HEK293 (cell line): ENCODE results near the gene ATP13A2.
A peak's percentile ranks its signal among the peaks of the same experiment; 100 is the strongest.

Experiments
- BCL11A ChIP-seq: fragments of 450-650 bp; formaldehyde crosslinking; IDR thresholded peaks from 2 replicates; pipeline ENCODE4 v1.5.1; 2016; ENCODE audit warnings: low read depth, missing biosample characterization, missing genetic modification characterization
- FEZF1 ChIP-seq: fragments of 450-650 bp; formaldehyde crosslinking; IDR thresholded peaks from 2 replicates; pipeline ENCODE4 v1.5.1; 2016; ENCODE audit warnings: missing biosample characterization, missing genetic modification characterization
- GFI1B ChIP-seq: fragments of 450-650 bp; formaldehyde crosslinking; IDR thresholded peaks from 2 replicates; pipeline ENCODE4 v1.5.1; 2016; ENCODE audit warnings: missing biosample characterization, missing genetic modification characterization
- GLIS1 ChIP-seq: fragments of 450-650 bp; formaldehyde crosslinking; IDR thresholded peaks from 2 replicates; pipeline ENCODE4 v1.5.1; 2016; ENCODE audit warnings: missing biosample characterization, missing genetic modification characterization
- KLF16 ChIP-seq: fragments of 450-650 bp; formaldehyde crosslinking; IDR thresholded peaks from 2 replicates; pipeline ENCODE4 v1.5.1; 2017; ENCODE audit warnings: missing biosample characterization, missing genetic modification characterization
- KLF8 ChIP-seq: fragments of 450-650 bp; formaldehyde crosslinking; IDR thresholded peaks from 2 replicates; pipeline ENCODE4 v1.5.1; 2016; ENCODE audit warnings: missing biosample characterization, missing genetic modification characterization
- RBAK ChIP-seq: fragments of 450-650 bp; formaldehyde crosslinking; IDR thresholded peaks from 2 replicates; pipeline ENCODE4 v1.5.1; 2016; ENCODE audit warnings: missing biosample characterization, missing genetic modification characterization
- SCRT1 ChIP-seq: fragments of 450-650 bp; formaldehyde crosslinking; IDR thresholded peaks from 2 replicates; pipeline ENCODE4 v1.5.1; 2016; ENCODE audit warnings: missing biosample characterization, missing genetic modification characterization, borderline replicate concordance
- ZBTB44 ChIP-seq: fragments of 450-650 bp; IDR thresholded peaks from 2 replicates; pipeline ENCODE4 v1.5.1; 2018; ENCODE audit warnings: missing biosample characterization, mild to moderate bottlenecking, missing genetic modification characterization
- ZBTB48 ChIP-seq: fragments of 450-650 bp; formaldehyde crosslinking; IDR thresholded peaks from 2 replicates; pipeline ENCODE4 v1.5.1; 2016; ENCODE audit warnings: missing biosample characterization, missing genetic modification characterization
- ZFHX2 ChIP-seq: fragments of 450-650 bp; formaldehyde crosslinking; conservative IDR thresholded peaks from 2 replicates; pipeline ENCODE4 v1.5.1; 2016; ENCODE audit warnings: missing biosample characterization, missing genetic modification characterization
- ZIC2 ChIP-seq: fragments of 450-650 bp; formaldehyde crosslinking; IDR thresholded peaks from 2 replicates; pipeline ENCODE4 v1.5.1; 2016; ENCODE audit warnings: missing biosample characterization, missing genetic modification characterization
- ZNF112 ChIP-seq: fragments of 450-650 bp; formaldehyde crosslinking; IDR thresholded peaks from 2 replicates; pipeline ENCODE4 v1.5.0; 2017; ENCODE audit warnings: missing biosample characterization, missing genetic modification characterization
- ZNF16 ChIP-seq: fragments of 450-650 bp; formaldehyde crosslinking; IDR thresholded peaks from 2 replicates; pipeline ENCODE4 v1.5.1; 2016; ENCODE audit warnings: low read depth, missing biosample characterization, missing genetic modification characterization
- ZNF24 ChIP-seq: fragments of 450-650 bp; formaldehyde crosslinking; IDR thresholded peaks from 2 replicates; pipeline ENCODE4 v1.5.1; 2016; ENCODE audit warnings: missing biosample characterization, missing genetic modification characterization
- ZNF248 ChIP-seq: fragments of 450-650 bp; formaldehyde crosslinking; IDR thresholded peaks from 2 replicates; pipeline ENCODE4 v1.5.1; 2017; ENCODE audit warnings: missing biosample characterization, missing genetic modification characterization
- ZNF292 ChIP-seq: fragments of 450-650 bp; formaldehyde crosslinking; IDR thresholded peaks from 2 replicates; pipeline ENCODE4 v1.5.1; 2016; ENCODE audit warnings: low read depth, missing biosample characterization, missing genetic modification characterization, borderline replicate concordance
- ZNF350 ChIP-seq: fragments of 450-650 bp; formaldehyde crosslinking; IDR thresholded peaks from 2 replicates; pipeline ENCODE4 v1.5.0; 2017; ENCODE audit warnings: missing biosample characterization, mild to moderate bottlenecking, missing genetic modification characterization
- ZNF37A ChIP-seq: fragments of 450-650 bp; IDR thresholded peaks from 2 replicates; pipeline ENCODE4 v1.5.1; 2018; ENCODE audit warnings: missing biosample characterization, missing genetic modification characterization
- ZNF610 ChIP-seq: fragments of 450-650 bp; formaldehyde crosslinking; IDR thresholded peaks from 2 replicates; pipeline ENCODE4 v1.5.1; 2016; ENCODE audit warnings: missing biosample characterization, missing genetic modification characterization, borderline replicate concordance
- ZNF660 ChIP-seq: fragments of 450-650 bp; IDR thresholded peaks from 2 replicates; pipeline ENCODE4 v1.5.1; 2018; ENCODE audit warnings: missing biosample characterization, mild to moderate bottlenecking, missing genetic modification characterization
- ZNF707 ChIP-seq: fragments of 450-650 bp; formaldehyde crosslinking; IDR thresholded peaks from 2 replicates; pipeline ENCODE4 v1.5.1; 2016; ENCODE audit warnings: missing biosample characterization, missing genetic modification characterization
- ZNF747 ChIP-seq: fragments of 450-650 bp; formaldehyde crosslinking; IDR thresholded peaks from 2 replicates; pipeline ENCODE4 v1.5.1; 2016; ENCODE audit warnings: missing biosample characterization, missing genetic modification characterization
- ZNF76 ChIP-seq: fragments of 450-650 bp; formaldehyde crosslinking; IDR thresholded peaks from 2 replicates; pipeline ENCODE4; 2016; ENCODE audit warnings: low read depth, missing biosample characterization, missing genetic modification characterization, borderline replicate concordance
- ZNF791 ChIP-seq: fragments of 450-650 bp; formaldehyde crosslinking; IDR thresholded peaks from 2 replicates; pipeline ENCODE4 v1.5.1; 2016; ENCODE audit warnings: missing biosample characterization, missing genetic modification characterization
- TF ChIP-seq, protein P1 (sequence below): fragments of 450-650 bp; formaldehyde crosslinking; conservative IDR thresholded peaks from 2 replicates; pipeline ENCODE4 v1.5.1; 2016; ENCODE audit warnings: low read depth, missing biosample characterization, missing genetic modification characterization
- TF ChIP-seq, protein P2 (sequence below): fragments of 450-650 bp; formaldehyde crosslinking; IDR thresholded peaks from 2 replicates; pipeline ENCODE4 v1.5.1; 2017; ENCODE audit warnings: missing biosample characterization, missing genetic modification characterization
- TF ChIP-seq, protein P3 (sequence below): fragments of 450-650 bp; formaldehyde crosslinking; IDR thresholded peaks from 2 replicates; pipeline ENCODE4 v1.5.1; 2016; ENCODE audit warnings: missing biosample characterization, missing genetic modification characterization, low read depth
- TF ChIP-seq, protein P4 (sequence below): fragments of 450-650 bp; formaldehyde crosslinking; IDR thresholded peaks from 2 replicates; pipeline ENCODE4 v1.5.1; 2016; ENCODE audit warnings: missing biosample characterization, missing genetic modification characterization, low read depth

The ATP13A2 gene

GRCh38 chr1:17011439-17012307 is at the start of gene ATP13A2 (continued):
- TF ChIP-seq ZNF248 (tag by site-specific recombination): no peak
- no peak for TF ChIP-seq ZNF16
- no peak for TF ChIP-seq ZNF707
- peak; percentile 67; the same call in 1 of the 2 replicates for TF ChIP-seq SCRT1 (tag by site-specific recombination)
- peak; percentile 94 for TF ChIP-seq ZBTB48
- TF ChIP-seq BCL11A (tag by site-specific recombination): no peak
- peak; percentile 24; the same call in 1 of the 2 replicates for TF ChIP-seq GLIS1 (tag by site-specific recombination)
- TF ChIP-seq ZNF37A (tag by site-specific recombination): no peak
- TF ChIP-seq ZNF350: no peak
- peak; percentile 17; the same call in 1 of the 2 replicates for TF ChIP-seq ZIC2 (tag by site-specific recombination)
- no peak for TF ChIP-seq ZNF610 (tag by site-specific recombination)
- TF ChIP-seq, protein P1, sequence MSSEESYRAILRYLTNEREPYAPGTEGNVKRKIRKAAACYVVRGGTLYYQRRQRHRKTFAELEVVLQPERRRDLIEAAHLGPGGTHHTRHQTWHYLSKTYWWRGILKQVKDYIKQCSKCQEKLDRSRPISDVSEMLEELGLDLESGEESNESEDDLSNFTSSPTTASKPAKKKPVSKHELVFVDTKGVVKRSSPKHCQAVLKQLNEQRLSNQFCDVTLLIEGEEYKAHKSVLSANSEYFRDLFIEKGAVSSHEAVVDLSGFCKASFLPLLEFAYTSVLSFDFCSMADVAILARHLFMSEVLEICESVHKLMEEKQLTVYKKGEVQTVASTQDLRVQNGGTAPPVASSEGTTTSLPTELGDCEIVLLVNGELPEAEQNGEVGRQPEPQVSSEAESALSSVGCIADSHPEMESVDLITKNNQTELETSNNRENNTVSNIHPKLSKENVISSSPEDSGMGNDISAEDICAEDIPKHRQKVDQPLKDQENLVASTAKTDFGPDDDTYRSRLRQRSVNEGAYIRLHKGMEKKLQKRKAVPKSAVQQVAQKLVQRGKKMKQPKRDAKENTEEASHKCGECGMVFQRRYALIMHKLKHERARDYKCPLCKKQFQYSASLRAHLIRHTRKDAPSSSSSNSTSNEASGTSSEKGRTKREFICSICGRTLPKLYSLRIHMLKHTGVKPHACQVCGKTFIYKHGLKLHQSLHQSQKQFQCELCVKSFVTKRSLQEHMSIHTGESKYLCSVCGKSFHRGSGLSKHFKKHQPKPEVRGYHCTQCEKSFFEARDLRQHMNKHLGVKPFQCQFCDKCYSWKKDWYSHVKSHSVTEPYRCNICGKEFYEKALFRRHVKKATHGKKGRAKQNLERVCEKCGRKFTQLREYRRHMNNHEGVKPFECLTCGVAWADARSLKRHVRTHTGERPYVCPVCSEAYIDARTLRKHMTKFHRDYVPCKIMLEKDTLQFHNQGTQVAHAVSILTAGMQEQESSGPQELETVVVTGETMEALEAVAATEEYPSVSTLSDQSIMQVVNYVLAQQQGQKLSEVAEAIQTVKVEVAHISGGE (tag by site-specific recombination): no peak
- no peak for TF ChIP-seq ZNF24 (tag by site-specific recombination)
- no peak for TF ChIP-seq ZNF791 (tag by site-specific recombination)
- TF ChIP-seq, protein P2, sequence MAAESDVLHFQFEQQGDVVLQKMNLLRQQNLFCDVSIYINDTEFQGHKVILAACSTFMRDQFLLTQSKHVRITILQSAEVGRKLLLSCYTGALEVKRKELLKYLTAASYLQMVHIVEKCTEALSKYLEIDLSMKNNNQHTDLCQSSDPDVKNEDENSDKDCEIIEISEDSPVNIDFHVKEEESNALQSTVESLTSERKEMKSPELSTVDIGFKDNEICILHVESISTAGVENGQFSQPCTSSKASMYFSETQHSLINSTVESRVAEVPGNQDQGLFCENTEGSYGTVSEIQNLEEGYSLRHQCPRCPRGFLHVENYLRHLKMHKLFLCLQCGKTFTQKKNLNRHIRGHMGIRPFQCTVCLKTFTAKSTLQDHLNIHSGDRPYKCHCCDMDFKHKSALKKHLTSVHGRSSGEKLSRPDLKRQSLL (tag by site-specific recombination): 0 out of 2 replicates have a peak, but pooled peaks have one; percentile 17
- TF ChIP-seq ZNF747 (tag by site-specific recombination): no peak
- peak; percentile 89 for TF ChIP-seq ZNF76 (tag by site-specific recombination)
- TF ChIP-seq ZNF112 (tag by site-specific recombination): no peak
- TF ChIP-seq ZNF292: no peak
- no peak for TF ChIP-seq FEZF1 (tag by site-specific recombination)
- peak; percentile 32; the same call in 1 of the 2 replicates for TF ChIP-seq ZNF660 (tag by site-specific recombination)
- no peak; the same call in 1 of the 2 replicates for TF ChIP-seq KLF8 (tag by site-specific recombination)
- no peak for TF ChIP-seq GFI1B (tag by site-specific recombination)
- TF ChIP-seq ZFHX2: peak; percentile 64
- TF ChIP-seq, protein P3, sequence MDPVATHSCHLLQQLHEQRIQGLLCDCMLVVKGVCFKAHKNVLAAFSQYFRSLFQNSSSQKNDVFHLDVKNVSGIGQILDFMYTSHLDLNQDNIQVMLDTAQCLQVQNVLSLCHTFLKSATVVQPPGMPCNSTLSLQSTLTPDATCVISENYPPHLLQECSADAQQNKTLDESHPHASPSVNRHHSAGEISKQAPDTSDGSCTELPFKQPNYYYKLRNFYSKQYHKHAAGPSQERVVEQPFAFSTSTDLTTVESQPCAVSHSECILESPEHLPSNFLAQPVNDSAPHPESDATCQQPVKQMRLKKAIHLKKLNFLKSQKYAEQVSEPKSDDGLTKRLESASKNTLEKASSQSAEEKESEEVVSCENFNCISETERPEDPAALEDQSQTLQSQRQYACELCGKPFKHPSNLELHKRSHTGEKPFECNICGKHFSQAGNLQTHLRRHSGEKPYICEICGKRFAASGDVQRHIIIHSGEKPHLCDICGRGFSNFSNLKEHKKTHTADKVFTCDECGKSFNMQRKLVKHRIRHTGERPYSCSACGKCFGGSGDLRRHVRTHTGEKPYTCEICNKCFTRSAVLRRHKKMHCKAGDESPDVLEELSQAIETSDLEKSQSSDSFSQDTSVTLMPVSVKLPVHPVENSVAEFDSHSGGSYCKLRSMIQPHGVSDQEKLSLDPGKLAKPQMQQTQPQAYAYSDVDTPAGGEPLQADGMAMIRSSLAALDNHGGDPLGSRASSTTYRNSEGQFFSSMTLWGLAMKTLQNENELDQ (tag by site-specific recombination): no peak
- 0 out of 2 replicates have a peak, but pooled peaks have one; percentile 41 for TF ChIP-seq ZBTB44 (tag by site-specific recombination)
- peak; percentile 59 for TF ChIP-seq KLF16
- TF ChIP-seq RBAK (tag by site-specific recombination): no peak
- TF ChIP-seq, protein P4, sequence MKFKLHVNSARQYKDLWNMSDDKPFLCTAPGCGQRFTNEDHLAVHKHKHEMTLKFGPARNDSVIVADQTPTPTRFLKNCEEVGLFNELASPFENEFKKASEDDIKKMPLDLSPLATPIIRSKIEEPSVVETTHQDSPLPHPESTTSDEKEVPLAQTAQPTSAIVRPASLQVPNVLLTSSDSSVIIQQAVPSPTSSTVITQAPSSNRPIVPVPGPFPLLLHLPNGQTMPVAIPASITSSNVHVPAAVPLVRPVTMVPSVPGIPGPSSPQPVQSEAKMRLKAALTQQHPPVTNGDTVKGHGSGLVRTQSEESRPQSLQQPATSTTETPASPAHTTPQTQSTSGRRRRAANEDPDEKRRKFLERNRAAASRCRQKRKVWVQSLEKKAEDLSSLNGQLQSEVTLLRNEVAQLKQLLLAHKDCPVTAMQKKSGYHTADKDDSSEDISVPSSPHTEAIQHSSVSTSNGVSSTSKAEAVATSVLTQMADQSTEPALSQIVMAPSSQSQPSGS (tag by site-specific recombination): no peak
